ENCODE measurements around the gene USP8.

DNA sequence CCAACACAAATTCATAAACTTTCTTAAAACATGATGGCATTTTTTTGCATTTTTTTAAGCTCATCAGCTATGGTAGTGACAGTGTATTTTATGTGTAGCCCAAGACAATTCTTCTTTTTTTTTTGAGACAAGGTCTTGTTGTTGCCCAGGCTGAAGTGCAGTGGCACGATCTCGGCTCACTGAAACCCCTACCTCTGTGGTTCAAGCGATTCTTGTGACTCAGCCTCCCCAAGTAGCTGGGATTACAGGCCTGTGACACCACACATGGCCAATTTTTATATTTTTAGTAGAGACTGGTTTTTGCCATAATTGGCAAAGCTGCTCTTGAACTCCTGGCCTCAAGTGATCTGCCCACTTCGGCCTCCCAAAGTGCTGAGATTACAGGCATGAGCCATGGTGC is 139.6 kb downstream of the USP8 start:
- TF ChIP-seq POLR2A (IDR thresholded peaks at IDR 0.05): no peak
- TF ChIP-seq, protein P1, sequence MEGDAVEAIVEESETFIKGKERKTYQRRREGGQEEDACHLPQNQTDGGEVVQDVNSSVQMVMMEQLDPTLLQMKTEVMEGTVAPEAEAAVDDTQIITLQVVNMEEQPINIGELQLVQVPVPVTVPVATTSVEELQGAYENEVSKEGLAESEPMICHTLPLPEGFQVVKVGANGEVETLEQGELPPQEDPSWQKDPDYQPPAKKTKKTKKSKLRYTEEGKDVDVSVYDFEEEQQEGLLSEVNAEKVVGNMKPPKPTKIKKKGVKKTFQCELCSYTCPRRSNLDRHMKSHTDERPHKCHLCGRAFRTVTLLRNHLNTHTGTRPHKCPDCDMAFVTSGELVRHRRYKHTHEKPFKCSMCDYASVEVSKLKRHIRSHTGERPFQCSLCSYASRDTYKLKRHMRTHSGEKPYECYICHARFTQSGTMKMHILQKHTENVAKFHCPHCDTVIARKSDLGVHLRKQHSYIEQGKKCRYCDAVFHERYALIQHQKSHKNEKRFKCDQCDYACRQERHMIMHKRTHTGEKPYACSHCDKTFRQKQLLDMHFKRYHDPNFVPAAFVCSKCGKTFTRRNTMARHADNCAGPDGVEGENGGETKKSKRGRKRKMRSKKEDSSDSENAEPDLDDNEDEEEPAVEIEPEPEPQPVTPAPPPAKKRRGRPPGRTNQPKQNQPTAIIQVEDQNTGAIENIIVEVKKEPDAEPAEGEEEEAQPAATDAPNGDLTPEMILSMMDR (IDR thresholded peaks at IDR 0.05): no peak

Measured in body of pancreas (tissue), 4 donors.